ENCODE results near the gene SPTLC3. TPM values are rescaled to one million over a fixed set of nuclear protein-coding genes. Genes with fewer than 3 reads are reported as not detected.

The SPTLC3 gene
- total and polyA plus RNA-seq, 2 of the 13 experiments (the other 11 are each of a cell fraction or from before 2014, with no cell fraction given): 20.5 to 95.6 TPM

DNA sequence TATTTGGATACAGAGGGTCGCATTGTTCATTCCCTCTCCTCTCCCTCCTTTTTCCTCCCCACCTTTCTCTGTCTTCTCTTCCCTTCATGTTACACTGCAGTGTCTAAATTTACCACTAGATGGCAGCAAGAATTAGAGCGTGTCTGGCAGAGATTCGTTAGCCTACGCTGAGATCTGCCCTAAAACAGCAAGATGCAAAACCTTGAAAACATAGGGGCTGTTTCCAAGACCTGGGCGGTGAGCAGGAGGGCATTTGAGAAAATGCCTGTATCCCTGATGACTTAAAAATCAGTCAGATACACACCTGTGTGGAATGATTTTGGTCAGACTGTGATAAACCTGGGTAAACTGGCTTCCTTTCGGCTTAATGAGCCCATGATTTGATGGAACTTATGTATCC, 110.8 kb downstream of the SPTLC3 start (continued):
- TF ChIP-seq, protein P1, sequence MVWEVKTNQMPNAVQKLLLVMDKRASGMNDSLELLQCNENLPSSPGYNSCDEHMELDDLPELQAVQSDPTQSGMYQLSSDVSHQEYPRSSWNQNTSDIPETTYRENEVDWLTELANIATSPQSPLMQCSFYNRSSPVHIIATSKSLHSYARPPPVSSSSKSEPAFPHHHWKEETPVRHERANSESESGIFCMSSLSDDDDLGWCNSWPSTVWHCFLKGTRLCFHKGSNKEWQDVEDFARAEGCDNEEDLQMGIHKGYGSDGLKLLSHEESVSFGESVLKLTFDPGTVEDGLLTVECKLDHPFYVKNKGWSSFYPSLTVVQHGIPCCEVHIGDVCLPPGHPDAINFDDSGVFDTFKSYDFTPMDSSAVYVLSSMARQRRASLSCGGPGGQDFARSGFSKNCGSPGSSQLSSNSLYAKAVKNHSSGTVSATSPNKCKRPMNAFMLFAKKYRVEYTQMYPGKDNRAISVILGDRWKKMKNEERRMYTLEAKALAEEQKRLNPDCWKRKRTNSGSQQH (CRISPR knock-in tag; IDR thresholded peaks at IDR 0.05; ENCODE audit: low read depth): no peak
- TF ChIP-seq NCOA1 (CRISPR knock-in tag; IDR thresholded peaks at IDR 0.05): no peak
- no peak for TF ChIP-seq ZNF775 (CRISPR knock-in tag; IDR thresholded peaks at IDR 0.05; ENCODE audit: borderline replicate concordance)
- TF ChIP-seq, protein P2, sequence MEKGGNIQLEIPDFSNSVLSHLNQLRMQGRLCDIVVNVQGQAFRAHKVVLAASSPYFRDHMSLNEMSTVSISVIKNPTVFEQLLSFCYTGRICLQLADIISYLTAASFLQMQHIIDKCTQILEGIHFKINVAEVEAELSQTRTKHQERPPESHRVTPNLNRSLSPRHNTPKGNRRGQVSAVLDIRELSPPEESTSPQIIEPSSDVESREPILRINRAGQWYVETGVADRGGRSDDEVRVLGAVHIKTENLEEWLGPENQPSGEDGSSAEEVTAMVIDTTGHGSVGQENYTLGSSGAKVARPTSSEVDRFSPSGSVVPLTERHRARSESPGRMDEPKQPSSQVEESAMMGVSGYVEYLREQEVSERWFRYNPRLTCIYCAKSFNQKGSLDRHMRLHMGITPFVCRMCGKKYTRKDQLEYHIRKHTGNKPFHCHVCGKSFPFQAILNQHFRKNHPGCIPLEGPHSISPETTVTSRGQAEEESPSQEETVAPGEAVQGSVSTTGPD (CRISPR knock-in tag; IDR thresholded peaks at IDR 0.05): no peak
- TF ChIP-seq PAWR (CRISPR knock-in tag; IDR thresholded peaks at IDR 0.05; ENCODE audit: borderline replicate concordance): no peak
- no peak for TF ChIP-seq ZMYM2 (CRISPR knock-in tag; IDR thresholded peaks at IDR 0.05)
- TF ChIP-seq, protein P3, sequence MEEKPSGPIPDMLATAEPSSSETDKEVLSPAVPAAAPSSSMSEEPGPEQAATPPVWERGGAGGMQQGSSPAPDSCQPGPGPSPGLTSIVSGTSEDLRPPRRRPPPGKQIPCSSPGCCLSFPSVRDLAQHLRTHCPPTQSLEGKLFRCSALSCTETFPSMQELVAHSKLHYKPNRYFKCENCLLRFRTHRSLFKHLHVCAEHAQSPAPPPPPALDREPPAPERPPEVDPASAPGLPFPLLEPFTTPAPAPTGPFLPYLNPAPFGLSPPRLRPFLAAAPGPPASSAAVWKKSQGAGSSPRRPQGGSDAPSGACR (CRISPR knock-in tag; IDR thresholded peaks at IDR 0.05): no peak
- 0 out of 2 replicates have a peak, but pooled peaks have one; percentile 34 for TF ChIP-seq MXD4 (CRISPR knock-in tag; IDR thresholded peaks at IDR 0.05)
- TF ChIP-seq NONO (IDR thresholded peaks at IDR 0.05): no peak
- 0 out of 2 replicates have a peak, but pooled peaks have one; percentile 28 for TF ChIP-seq NONO (CRISPR knock-in tag; conservative IDR thresholded peaks at IDR 0.05)
- no peak for TF ChIP-seq KAT7 (CRISPR knock-in tag; IDR thresholded peaks at IDR 0.05; ENCODE audit: borderline replicate concordance)
- no peak for TF ChIP-seq MYC (CRISPR knock-in tag; IDR thresholded peaks at IDR 0.05; ENCODE audit: borderline replicate concordance)
- TF ChIP-seq, protein P4, sequence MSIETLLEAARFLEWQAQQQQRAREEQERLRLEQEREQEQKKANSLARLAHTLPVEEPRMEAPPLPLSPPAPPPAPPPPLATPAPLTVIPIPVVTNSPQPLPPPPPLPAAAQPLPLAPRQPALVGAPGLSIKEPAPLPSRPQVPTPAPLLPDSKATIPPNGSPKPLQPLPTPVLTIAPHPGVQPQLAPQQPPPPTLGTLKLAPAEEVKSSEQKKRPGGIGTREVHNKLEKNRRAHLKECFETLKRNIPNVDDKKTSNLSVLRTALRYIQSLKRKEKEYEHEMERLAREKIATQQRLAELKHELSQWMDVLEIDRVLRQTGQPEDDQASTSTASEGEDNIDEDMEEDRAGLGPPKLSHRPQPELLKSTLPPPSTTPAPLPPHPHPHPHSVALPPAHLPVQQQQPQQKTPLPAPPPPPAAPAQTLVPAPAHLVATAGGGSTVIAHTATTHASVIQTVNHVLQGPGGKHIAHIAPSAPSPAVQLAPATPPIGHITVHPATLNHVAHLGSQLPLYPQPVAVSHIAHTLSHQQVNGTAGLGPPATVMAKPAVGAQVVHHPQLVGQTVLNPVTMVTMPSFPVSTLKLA (IDR thresholded peaks at IDR 0.05): no peak
- TF ChIP-seq CENPX (CRISPR knock-in tag; IDR thresholded peaks at IDR 0.05): no peak
- peak; percentile 67; the same call in 1 of the 2 replicates for TF ChIP-seq MIXL1 (CRISPR knock-in tag; IDR thresholded peaks at IDR 0.05)
- TF ChIP-seq SOX13 (IDR thresholded peaks at IDR 0.05): no peak
- TF ChIP-seq SOX13 (CRISPR knock-in tag; conservative IDR thresholded peaks at IDR 0.05 in 1 of 2, IDR thresholded peaks at IDR 0.05 in 1 of 2): peak in 1 of 2 experiments; percentile 36; a peak in 1 of 4 replicates
- TF ChIP-seq, protein P5, sequence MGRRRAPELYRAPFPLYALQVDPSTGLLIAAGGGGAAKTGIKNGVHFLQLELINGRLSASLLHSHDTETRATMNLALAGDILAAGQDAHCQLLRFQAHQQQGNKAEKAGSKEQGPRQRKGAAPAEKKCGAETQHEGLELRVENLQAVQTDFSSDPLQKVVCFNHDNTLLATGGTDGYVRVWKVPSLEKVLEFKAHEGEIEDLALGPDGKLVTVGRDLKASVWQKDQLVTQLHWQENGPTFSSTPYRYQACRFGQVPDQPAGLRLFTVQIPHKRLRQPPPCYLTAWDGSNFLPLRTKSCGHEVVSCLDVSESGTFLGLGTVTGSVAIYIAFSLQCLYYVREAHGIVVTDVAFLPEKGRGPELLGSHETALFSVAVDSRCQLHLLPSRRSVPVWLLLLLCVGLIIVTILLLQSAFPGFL (CRISPR knock-in tag; IDR thresholded peaks at IDR 0.05): no peak
- no peak for TF ChIP-seq SYNCRIP (IDR thresholded peaks at IDR 0.05; ENCODE audit: insufficient read depth, low read depth, low read length)
- TF ChIP-seq, protein P6, sequence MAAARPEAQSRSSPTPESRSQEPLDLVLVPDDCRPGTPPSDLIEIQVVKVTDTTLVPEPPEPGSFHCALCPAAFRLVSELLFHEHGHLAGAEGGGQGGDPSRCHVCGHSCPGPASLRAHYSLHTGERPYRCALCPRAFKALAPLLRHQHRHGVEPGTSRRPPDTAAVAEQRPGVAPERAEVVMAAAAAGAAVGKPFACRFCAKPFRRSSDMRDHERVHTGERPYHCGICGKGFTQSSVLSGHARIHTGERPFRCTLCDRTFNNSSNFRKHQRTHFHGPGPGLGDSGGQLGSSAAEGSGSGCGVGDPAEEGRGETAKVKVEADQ (CRISPR knock-in tag; IDR thresholded peaks at IDR 0.05; ENCODE audit: borderline replicate concordance): no peak
- TF ChIP-seq TGIF2 (CRISPR knock-in tag; IDR thresholded peaks at IDR 0.05): no peak
- TF ChIP-seq NKX3-1 (CRISPR knock-in tag; IDR thresholded peaks at IDR 0.05): no peak
- TF ChIP-seq SP140L (CRISPR knock-in tag; IDR thresholded peaks at IDR 0.05; ENCODE audit: borderline replicate concordance): peak; percentile 91; the same call in 1 of the 2 replicates
- no peak for TF ChIP-seq CBX1 (IDR thresholded peaks at IDR 0.05; ENCODE audit: low read depth)
- TF ChIP-seq RBM39 (IDR thresholded peaks at IDR 0.05; ENCODE audit: low read depth, low read length, poor library complexity, severe bottlenecking): no peak
